ENCODE measurements around the gene NALCN.
"Not testable (repeated sequence)": the region's sequence is repeated elsewhere in the genome, so short reads cannot be mapped to it uniquely, and the experiment has no call there.

NALCN gene

GRCh38 chr13:101325423-101325822 is 90.9 kb downstream of the NALCN start:
- TF ChIP-seq EZH2phosphoT487 (IDR thresholded peaks at IDR 0.05; ENCODE audit: low read depth), result no peak
- TF ChIP-seq, protein P1, sequence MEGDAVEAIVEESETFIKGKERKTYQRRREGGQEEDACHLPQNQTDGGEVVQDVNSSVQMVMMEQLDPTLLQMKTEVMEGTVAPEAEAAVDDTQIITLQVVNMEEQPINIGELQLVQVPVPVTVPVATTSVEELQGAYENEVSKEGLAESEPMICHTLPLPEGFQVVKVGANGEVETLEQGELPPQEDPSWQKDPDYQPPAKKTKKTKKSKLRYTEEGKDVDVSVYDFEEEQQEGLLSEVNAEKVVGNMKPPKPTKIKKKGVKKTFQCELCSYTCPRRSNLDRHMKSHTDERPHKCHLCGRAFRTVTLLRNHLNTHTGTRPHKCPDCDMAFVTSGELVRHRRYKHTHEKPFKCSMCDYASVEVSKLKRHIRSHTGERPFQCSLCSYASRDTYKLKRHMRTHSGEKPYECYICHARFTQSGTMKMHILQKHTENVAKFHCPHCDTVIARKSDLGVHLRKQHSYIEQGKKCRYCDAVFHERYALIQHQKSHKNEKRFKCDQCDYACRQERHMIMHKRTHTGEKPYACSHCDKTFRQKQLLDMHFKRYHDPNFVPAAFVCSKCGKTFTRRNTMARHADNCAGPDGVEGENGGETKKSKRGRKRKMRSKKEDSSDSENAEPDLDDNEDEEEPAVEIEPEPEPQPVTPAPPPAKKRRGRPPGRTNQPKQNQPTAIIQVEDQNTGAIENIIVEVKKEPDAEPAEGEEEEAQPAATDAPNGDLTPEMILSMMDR (IDR thresholded peaks at IDR 0.05; ENCODE audit: low read depth, low read length), result no peak
- no peak overlapping the region for H2AFZ ChIP-seq (ENCODE audit: low read depth, low read length)
- peaks cover 7% of the 10 kb centered on the region; the same call in 1 of the 2 replicates for H3K27me3 ChIP-seq (ENCODE audit: low read depth, low read length)
- H3K4me3 ChIP-seq (ENCODE audit: low read length), result no peak overlapping the region
- no peaks in the 10 kb centered on the region for H3K36me3 ChIP-seq (replicated peaks; ENCODE audit: low read depth, low read length)
- no peak overlapping the region for H3K9ac ChIP-seq (ENCODE audit: low read length)
- no peaks in the 10 kb centered on the region for H3K9me3 ChIP-seq (ENCODE audit: insufficient read depth, low read length)
- H4K20me1 ChIP-seq (ENCODE audit: insufficient read depth, low read length), result no peaks in the 10 kb centered on the region
- H3K4me1 ChIP-seq (ENCODE audit: low read length), result no peaks in the 10 kb centered on the region
- H3K27ac ChIP-seq (ENCODE audit: low read length), result no peak overlapping the region
- H3K79me2 ChIP-seq (ENCODE audit: low read length), result no peaks in the 10 kb centered on the region
- no peak overlapping the region for H3K4me2 ChIP-seq (ENCODE audit: low read length)

DNA sequence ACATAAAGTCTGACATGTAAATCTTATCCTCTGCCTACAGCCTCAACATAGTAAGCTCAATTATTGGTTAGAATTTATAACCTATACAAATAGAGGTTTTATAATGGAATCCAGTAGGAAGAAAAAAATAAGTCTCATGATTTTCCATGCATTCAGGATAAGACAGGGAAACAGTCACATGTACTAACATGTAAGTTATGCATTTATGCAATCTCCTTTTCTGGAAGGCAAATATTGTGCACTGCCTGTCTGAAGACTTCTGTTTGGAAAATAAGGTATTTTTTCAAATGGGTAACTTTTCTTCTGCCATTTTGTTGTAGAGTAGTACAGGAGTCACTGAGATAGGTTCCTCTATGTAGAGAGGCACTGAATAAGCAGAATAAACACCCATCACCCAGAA is 92.7 kb downstream of the NALCN start:
- H3K36me3 ChIP-seq (replicated peaks; ENCODE audit: low read depth, low read length), result no peaks in the 10 kb centered on the region
- no peak overlapping the region for H3K9ac ChIP-seq (ENCODE audit: low read length)
- no peak overlapping the region for H2AFZ ChIP-seq (ENCODE audit: low read depth, low read length)
- no peaks in the 10 kb centered on the region for H3K9me3 ChIP-seq (ENCODE audit: insufficient read depth, low read length)
- no peaks in the 10 kb centered on the region for H4K20me1 ChIP-seq (ENCODE audit: insufficient read depth, low read length)
- H3K79me2 ChIP-seq (ENCODE audit: low read length), result no peaks in the 10 kb centered on the region
- peaks cover 7% of the 10 kb centered on the region; the same call in 1 of the 2 replicates for H3K27me3 ChIP-seq (ENCODE audit: low read depth, low read length)
- H3K4me1 ChIP-seq (ENCODE audit: low read length), result no peaks in the 10 kb centered on the region
- H3K4me3 ChIP-seq (ENCODE audit: low read length), result no peak overlapping the region
- no peak overlapping the region for H3K27ac ChIP-seq (ENCODE audit: low read length)
- no peak overlapping the region for H3K4me2 ChIP-seq (ENCODE audit: low read length)
- TF ChIP-seq, protein P1 (IDR thresholded peaks at IDR 0.05; ENCODE audit: low read depth, low read length), result no peak

DNA sequence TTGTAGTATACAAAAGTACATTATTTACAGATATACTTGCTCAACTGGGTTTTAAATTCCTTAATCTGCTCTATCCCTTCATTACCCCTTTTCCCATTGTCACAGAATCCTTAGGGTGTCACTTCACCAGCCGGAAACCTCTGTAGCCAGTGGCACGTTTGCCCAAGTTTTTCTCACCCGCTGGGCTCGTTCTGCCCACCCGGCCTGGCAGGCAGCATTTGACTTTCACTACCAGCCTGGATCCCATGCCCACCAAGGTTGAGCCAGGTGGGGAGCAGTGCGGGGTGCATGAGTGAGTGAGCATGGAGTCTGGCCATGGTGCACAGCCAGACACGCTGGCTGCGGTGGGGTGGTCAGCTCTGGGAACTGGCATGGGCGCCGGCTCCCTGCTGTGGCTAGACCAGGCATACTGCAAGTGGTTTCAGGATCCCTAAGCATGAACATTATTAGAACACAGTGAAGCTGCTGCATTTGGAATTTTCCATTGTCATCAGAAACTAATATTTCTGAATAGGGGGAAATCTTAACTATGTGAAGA is 98.3 kb downstream of the NALCN start:
- no peaks in the 10 kb centered on the region for H3K4me1 ChIP-seq (ENCODE audit: low read length)
- no peaks in the 10 kb centered on the region for H3K79me2 ChIP-seq (ENCODE audit: low read length)
- TF ChIP-seq EZH2phosphoT487 (IDR thresholded peaks at IDR 0.05; ENCODE audit: low read depth), result no peak
- TF ChIP-seq, protein P1 (IDR thresholded peaks at IDR 0.05; ENCODE audit: low read depth, low read length), result no peak
- no peak overlapping the region for H3K4me2 ChIP-seq (ENCODE audit: low read length)
- H3K27ac ChIP-seq (ENCODE audit: low read length), result no peak overlapping the region
- no peak overlapping the region for H2AFZ ChIP-seq (ENCODE audit: low read depth, low read length)
- H3K4me3 ChIP-seq (ENCODE audit: low read length), result no peak overlapping the region
- no peak overlapping the region for H3K9ac ChIP-seq (ENCODE audit: low read length)
- no peaks in the 10 kb centered on the region for H3K9me3 ChIP-seq (ENCODE audit: insufficient read depth, low read length)
- no peaks in the 10 kb centered on the region for H4K20me1 ChIP-seq (ENCODE audit: insufficient read depth, low read length)
- no peaks in the 10 kb centered on the region for H3K36me3 ChIP-seq (replicated peaks; ENCODE audit: low read depth, low read length)
- H3K27me3 ChIP-seq (ENCODE audit: low read depth, low read length), result no peaks in the 10 kb centered on the region

- not testable (repeated sequence) for H3K4me1 ChIP-seq (ENCODE audit: low read length); H3K27me3 ChIP-seq (ENCODE audit: low read depth, low read length); H3K27ac ChIP-seq (ENCODE audit: low read length); H3K4me3 ChIP-seq (ENCODE audit: low read length); H3K36me3 ChIP-seq (replicated peaks; ENCODE audit: low read depth, low read length); H3K9me3 ChIP-seq (ENCODE audit: insufficient read depth, low read length); H4K20me1 ChIP-seq (ENCODE audit: insufficient read depth, low read length); H3K79me2 ChIP-seq (ENCODE audit: low read length); H2AFZ ChIP-seq (ENCODE audit: low read depth, low read length); H3K4me2 ChIP-seq (ENCODE audit: low read length); H3K9ac ChIP-seq (ENCODE audit: low read length)
Observed at GRCh38 chr13:101313479-101313878, 102.8 kb downstream of the NALCN start.

Data from OCI-LY3 (cell line).